Measurements from ENCODE around the gene PADI2.
"Not testable (repeated sequence)": the region's sequence is repeated elsewhere in the genome, so short reads cannot be mapped to it uniquely, and the experiment has no call there.

Gene PADI2

GRCh38 chr1:17062751-17063150, 56.5 kb downstream of the PADI2 start:
- DNase-seq (ENCODE audit: low read depth); H3K4me3 ChIP-seq (ENCODE audit: low read length); H3K9ac ChIP-seq (ENCODE audit: low read length); H3K36me3 ChIP-seq (ENCODE audit: control insufficient read depth, insufficient read depth, low read length, severe bottlenecking): not testable (repeated sequence)
- Histone ChIP-seq H3K9me3 (ENCODE audit: control insufficient read depth, low read length) (peaks cover 11% of the 10 kb centered on the region), H3K4me1 (ENCODE audit: control insufficient read depth, insufficient read depth, low read length) (peaks cover 15% of the 10 kb centered on the region), H3K27me3 (replicated peaks; ENCODE audit: control insufficient read depth, insufficient read depth, low read length) (peaks cover 17% of the 10 kb centered on the region)

GRCh38 chr1:17061892-17062291, 57.4 kb downstream of the PADI2 start:
- Histone ChIP-seq H3K9me3 (ENCODE audit: control insufficient read depth, low read length) (peaks cover 11% of the 10 kb centered on the region), H3K4me3 (ENCODE audit: low read length) (no peak overlapping the region), H3K36me3 (ENCODE audit: control insufficient read depth, insufficient read depth, low read length, severe bottlenecking) (no peaks in the 10 kb centered on the region)

GRCh38 chr1:17061486-17061885, 57.8 kb downstream of the PADI2 start:
- Histone ChIP-seq H3K36me3 (ENCODE audit: control insufficient read depth, insufficient read depth, low read length, severe bottlenecking) (no peaks in the 10 kb centered on the region), H3K4me3 (ENCODE audit: low read length) (no peak overlapping the region), H3K9ac (ENCODE audit: low read length) (no peak overlapping the region), H3K27me3 (replicated peaks; ENCODE audit: control insufficient read depth, insufficient read depth, low read length) (peaks cover 6% of the 10 kb centered on the region), H3K4me1 (ENCODE audit: control insufficient read depth, insufficient read depth, low read length) (peaks cover 15% of the 10 kb centered on the region), H3K9me3 (ENCODE audit: control insufficient read depth, low read length) (peaks cover 11% of the 10 kb centered on the region)
- no peak for DNase-seq (ENCODE audit: low read depth)

More at GRCh38 chr1:17061892-17062291, 57.4 kb downstream of the PADI2 start:
- H3K4me1 ChIP-seq (ENCODE audit: control insufficient read depth, insufficient read depth, low read length), result peaks cover 15% of the 10 kb centered on the region
- H3K9ac ChIP-seq (ENCODE audit: low read length), result no peak overlapping the region
- H3K27me3 ChIP-seq (replicated peaks; ENCODE audit: control insufficient read depth, insufficient read depth, low read length), result peaks cover 10% of the 10 kb centered on the region
- DNase-seq (ENCODE audit: low read depth), result no peak

GRCh38 chr1:17060306-17060749, 58.9 kb downstream of the PADI2 start:
- Histone ChIP-seq H3K27me3 (replicated peaks; ENCODE audit: control insufficient read depth, insufficient read depth, low read length) (peaks cover 6% of the 10 kb centered on the region), H3K36me3 (ENCODE audit: control insufficient read depth, insufficient read depth, low read length, severe bottlenecking) (no peaks in the 10 kb centered on the region), H3K4me3 (ENCODE audit: low read length) (no peak overlapping the region), H3K9ac (ENCODE audit: low read length) (no peak overlapping the region), H3K4me1 (ENCODE audit: control insufficient read depth, insufficient read depth, low read length) (peaks cover 15% of the 10 kb centered on the region), H3K9me3 (ENCODE audit: control insufficient read depth, low read length) (peaks cover 7% of the 10 kb centered on the region)
- DNase-seq (ENCODE audit: low read depth), result no peak

GRCh38 chr1:17059391-17060305, 59.6 kb downstream of the PADI2 start:
- Histone ChIP-seq H3K4me3 (ENCODE audit: low read length) (no peak overlapping the region), H3K9me3 (ENCODE audit: control insufficient read depth, low read length) (peaks cover under 1% of the 10 kb centered on the region), H3K36me3 (ENCODE audit: control insufficient read depth, insufficient read depth, low read length, severe bottlenecking) (no peaks in the 10 kb centered on the region), H3K4me1 (ENCODE audit: control insufficient read depth, insufficient read depth, low read length) (peaks cover 15% of the 10 kb centered on the region), H3K9ac (ENCODE audit: low read length) (no peak overlapping the region), H3K27me3 (replicated peaks; ENCODE audit: control insufficient read depth, insufficient read depth, low read length) (peaks cover 6% of the 10 kb centered on the region)
- peak; percentile 79 for DNase-seq (ENCODE audit: low read depth)

GRCh38 chr1:17056551-17056950, 62.7 kb downstream of the PADI2 start:
- Histone ChIP-seq H3K27me3 (replicated peaks; ENCODE audit: control insufficient read depth, insufficient read depth, low read length) (peaks cover 6% of the 10 kb centered on the region), H3K36me3 (ENCODE audit: control insufficient read depth, insufficient read depth, low read length, severe bottlenecking) (peaks cover under 1% of the 10 kb centered on the region), H3K4me1 (ENCODE audit: control insufficient read depth, insufficient read depth, low read length) (peaks cover 22% of the 10 kb centered on the region), H3K9me3 (ENCODE audit: control insufficient read depth, low read length) (no peaks in the 10 kb centered on the region), H3K9ac (ENCODE audit: low read length) (no peak overlapping the region), H3K4me3 (ENCODE audit: low read length) (no peak overlapping the region)
- DNase-seq (ENCODE audit: low read depth), result no peak

- no peak for DNase-seq (ENCODE audit: low read depth)
- no peak overlapping the region for H3K4me3 ChIP-seq (ENCODE audit: low read length)
- H3K36me3 ChIP-seq (ENCODE audit: control insufficient read depth, insufficient read depth, low read length, severe bottlenecking), result peaks cover 8% of the 10 kb centered on the region
- no peak overlapping the region for H3K9ac ChIP-seq (ENCODE audit: low read length)
- H3K4me1 ChIP-seq (ENCODE audit: control insufficient read depth, insufficient read depth, low read length), result peaks cover 21% of the 10 kb centered on the region
- no peaks in the 10 kb centered on the region for H3K9me3 ChIP-seq (ENCODE audit: control insufficient read depth, low read length)
- H3K27me3 ChIP-seq (replicated peaks; ENCODE audit: control insufficient read depth, insufficient read depth, low read length), result peaks cover 6% of the 10 kb centered on the region
Measured at GRCh38 chr1:17055801-17056200, 63.5 kb downstream of the PADI2 start.

- DNase-seq (ENCODE audit: low read depth), result peak; percentile 99
- peak within 1 kb of the TSS; percentile 97 for H3K4me3 ChIP-seq (ENCODE audit: low read length)
- H3K36me3 ChIP-seq (ENCODE audit: control insufficient read depth, insufficient read depth, low read length, severe bottlenecking), result peaks cover 14% of the 10 kb centered on the region
- H3K4me1 ChIP-seq (ENCODE audit: control insufficient read depth, insufficient read depth, low read length), result peaks cover 13% of the 10 kb centered on the region
- H3K9ac ChIP-seq (ENCODE audit: low read length), result peak within 1 kb of the TSS; percentile 95
- H3K9me3 ChIP-seq (ENCODE audit: control insufficient read depth, low read length), result no peaks in the 10 kb centered on the region
- peaks cover 6% of the 10 kb centered on the region for H3K27me3 ChIP-seq (replicated peaks; ENCODE audit: control insufficient read depth, insufficient read depth, low read length)
Measured at GRCh38 chr1:17053685-17054410, 65.4 kb downstream of the PADI2 start, which contains the start of gene SDHB. SDHB (minus strand) TSS chr1:17054032; CDS start chr1:17054019, 13 bp downstream.

GRCh38 chr1:17053086-17053684, 66.1 kb downstream of the PADI2 start:
- peak overlapping the region; percentile 97 for H3K4me3 ChIP-seq (ENCODE audit: low read length)
- H3K9me3 ChIP-seq (ENCODE audit: control insufficient read depth, low read length), result no peaks in the 10 kb centered on the region
- peak overlapping the region; percentile 95 for H3K9ac ChIP-seq (ENCODE audit: low read length)
- peaks cover 3% of the 10 kb centered on the region for H3K27me3 ChIP-seq (replicated peaks; ENCODE audit: control insufficient read depth, insufficient read depth, low read length)
- no peak for DNase-seq (ENCODE audit: low read depth)
- peaks cover 13% of the 10 kb centered on the region for H3K4me1 ChIP-seq (ENCODE audit: control insufficient read depth, insufficient read depth, low read length)
- H3K36me3 ChIP-seq (ENCODE audit: control insufficient read depth, insufficient read depth, low read length, severe bottlenecking), result peaks cover 14% of the 10 kb centered on the region

- Histone ChIP-seq H3K9ac (ENCODE audit: low read length) (peak overlapping the region; percentile 95), H3K4me1 (ENCODE audit: control insufficient read depth, insufficient read depth, low read length) (peaks cover 13% of the 10 kb centered on the region), H3K27me3 (replicated peaks; ENCODE audit: control insufficient read depth, insufficient read depth, low read length) (no peaks in the 10 kb centered on the region), H3K9me3 (ENCODE audit: control insufficient read depth, low read length) (no peaks in the 10 kb centered on the region), H3K36me3 (ENCODE audit: control insufficient read depth, insufficient read depth, low read length, severe bottlenecking) (peaks cover 14% of the 10 kb centered on the region), H3K4me3 (ENCODE audit: low read length) (peak overlapping the region; percentile 97)
- DNase-seq (ENCODE audit: low read depth), result no peak
Measured at GRCh38 chr1:17052641-17053040, 66.6 kb downstream of the PADI2 start.

GRCh38 chr1:17052038-17052437, 67.2 kb downstream of the PADI2 start:
- no peak overlapping the region for H3K4me3 ChIP-seq (ENCODE audit: low read length)
- peak overlapping the region; percentile 95 for H3K9ac ChIP-seq (ENCODE audit: low read length)
- H3K4me1 ChIP-seq (ENCODE audit: control insufficient read depth, insufficient read depth, low read length), result peaks cover 18% of the 10 kb centered on the region
- H3K27me3 ChIP-seq (replicated peaks; ENCODE audit: control insufficient read depth, insufficient read depth, low read length), result no peaks in the 10 kb centered on the region
- peaks cover 14% of the 10 kb centered on the region for H3K36me3 ChIP-seq (ENCODE audit: control insufficient read depth, insufficient read depth, low read length, severe bottlenecking)
- DNase-seq (ENCODE audit: low read depth), result no peak
- no peaks in the 10 kb centered on the region for H3K9me3 ChIP-seq (ENCODE audit: control insufficient read depth, low read length)
